Breast epithelium (tissue), 4 donors: Measurements from ENCODE around the gene SOWAHD. TPM values are rescaled to one million over a fixed set of nuclear protein-coding genes. Genes with fewer than 3 reads are reported as not detected.

ENCODE experiments used
- DNase-seq, 2 donors: peaks; one replicate each; pipeline ENCODE4 v3.0.0-alpha.2; 2019; ENCODE audit warnings: low spot score in 2 of 2
- H3K27ac ChIP-seq, 2 donors: fragments of 200-600 bp; sonication (generic) in 1 of 2; one replicate each; pipeline ENCODE4 v1.5.1; 2016 to 2019; ENCODE audit warnings: mild to moderate bottlenecking in 1 of 2
- H3K27me3 ChIP-seq, 2 donors: fragments of 200-600 bp; sonication (generic) in 1 of 2; one replicate each; pipeline versions ENCODE4 v1.5.1 to v1.6.0; 2017 to 2019; ENCODE audit warnings: control low read depth in 1 of 2, mild to moderate bottlenecking in 1 of 2
- H3K36me3 ChIP-seq: fragments of 200-600 bp; one replicate; pipeline ENCODE4 v1.5.1; 2019
- H3K4me1 ChIP-seq, 2 donors: fragments of 200-600 bp; sonication (generic); one replicate each; pipeline ENCODE4 v1.5.1; 2016 to 2019; ENCODE audit warnings: control low read depth in 1 of 2
- H3K4me3 ChIP-seq, 3 donors: fragments of 200-600 bp; sonication (generic); 1 replicate in 2 of 3; 2 replicates in 1 of 3; pipeline ENCODE4 v1.5.1; 2016 to 2019; ENCODE audit warnings: mild to moderate bottlenecking in 3 of 3, moderate library complexity in 2 of 3
- H3K9me3 ChIP-seq, 2 donors: fragments of 200-600 bp; sonication (generic) in 1 of 2; one replicate each; pipeline ENCODE4 v1.5.1; 2016 to 2019; ENCODE audit warnings: control low read depth in 1 of 2
- POLR2A ChIP-seq: fragments of 450-650 bp; IDR thresholded peaks from one replicate; pipeline ENCODE4 v1.6.1; 2016; ENCODE audit warnings: antibody characterized with exemption, mild to moderate bottlenecking, moderate library complexity
- POLR2AphosphoS5 ChIP-seq, 3 donors: sonication (generic); formaldehyde crosslinking; IDR thresholded peaks; one replicate each; pipeline ENCODE4 v1.6.1; 2017; ENCODE audit warnings: antibody characterized with exemption in 3 of 3
- intact Hi-C: fragments of 100-400 bp; cut with DNase I; formaldehyde crosslinking; loops from one replicate; pipeline ENCODE4 v1.15.1; 2023; ENCODE audit warnings: low total_unique reads
- total RNA-seq, 3 donors: library from RNA; depleted of rRNA; stranded (reverse); fragments of >200 nt; gene quantifications; one replicate each; pipeline ENCODE4 v1.1.0, GENCODE V29; 2016
- TF ChIP-seq, protein P1 (sequence below), 3 donors: fragments of 450-650 bp; IDR thresholded peaks; one replicate each; pipeline ENCODE4 v1.5.1; 2016 to 2017; ENCODE audit warnings: antibody characterized with exemption in 3 of 3, mild to moderate bottlenecking in 3 of 3, moderate library complexity in 3 of 3

Gene SOWAHD
- total RNA-seq, 3 donors from 2014 or later: 0.33 to 1.9 TPM; not detected in 1

DNA sequence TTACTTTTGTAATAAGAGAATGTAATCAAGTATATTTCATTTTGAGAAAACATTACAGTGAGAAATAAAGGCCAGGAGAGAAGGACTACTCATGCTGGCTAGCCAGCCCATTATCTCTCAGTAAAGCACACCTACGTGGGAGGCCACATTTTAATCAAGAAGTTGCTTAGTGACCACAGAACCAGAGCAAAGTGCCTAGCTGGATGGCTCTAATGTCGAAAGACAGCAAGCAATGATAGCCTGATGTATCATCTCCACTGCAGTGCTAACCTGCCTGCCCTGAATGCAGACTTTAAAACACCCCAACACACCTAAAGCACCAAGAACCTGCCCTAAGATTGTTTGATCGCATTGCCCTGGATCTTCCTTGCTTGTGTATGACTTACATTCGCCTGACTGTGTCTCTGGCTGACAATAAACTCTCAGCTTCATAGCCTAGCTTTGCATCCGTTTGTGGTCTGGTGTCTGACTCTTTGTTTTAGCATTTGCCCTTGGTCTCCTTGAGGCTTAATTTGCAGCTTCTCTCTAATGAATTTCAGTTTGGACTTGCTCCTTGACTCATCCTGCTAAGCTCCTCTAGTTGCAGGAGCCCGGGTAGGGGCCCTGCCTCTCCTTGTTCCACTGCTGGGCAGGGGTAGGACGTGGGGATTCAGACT, 31.4 kb upstream of the SOWAHD start:
- H3K9me3 ChIP-seq: no peaks in the 10 kb centered on the region
- DNase-seq: no peak
- intact Hi-C loops: no loop called here
- H3K4me3 ChIP-seq: no peak overlapping the region
- no peak overlapping the region for H3K27ac ChIP-seq
- H3K4me1 ChIP-seq: no peaks in the 10 kb centered on the region
- H3K36me3 ChIP-seq: no peaks in the 10 kb centered on the region
- TF ChIP-seq POLR2AphosphoS5 (IDR thresholded peaks at IDR 0.05) (no peak), POLR2A (no peak)
- TF ChIP-seq, protein P1, sequence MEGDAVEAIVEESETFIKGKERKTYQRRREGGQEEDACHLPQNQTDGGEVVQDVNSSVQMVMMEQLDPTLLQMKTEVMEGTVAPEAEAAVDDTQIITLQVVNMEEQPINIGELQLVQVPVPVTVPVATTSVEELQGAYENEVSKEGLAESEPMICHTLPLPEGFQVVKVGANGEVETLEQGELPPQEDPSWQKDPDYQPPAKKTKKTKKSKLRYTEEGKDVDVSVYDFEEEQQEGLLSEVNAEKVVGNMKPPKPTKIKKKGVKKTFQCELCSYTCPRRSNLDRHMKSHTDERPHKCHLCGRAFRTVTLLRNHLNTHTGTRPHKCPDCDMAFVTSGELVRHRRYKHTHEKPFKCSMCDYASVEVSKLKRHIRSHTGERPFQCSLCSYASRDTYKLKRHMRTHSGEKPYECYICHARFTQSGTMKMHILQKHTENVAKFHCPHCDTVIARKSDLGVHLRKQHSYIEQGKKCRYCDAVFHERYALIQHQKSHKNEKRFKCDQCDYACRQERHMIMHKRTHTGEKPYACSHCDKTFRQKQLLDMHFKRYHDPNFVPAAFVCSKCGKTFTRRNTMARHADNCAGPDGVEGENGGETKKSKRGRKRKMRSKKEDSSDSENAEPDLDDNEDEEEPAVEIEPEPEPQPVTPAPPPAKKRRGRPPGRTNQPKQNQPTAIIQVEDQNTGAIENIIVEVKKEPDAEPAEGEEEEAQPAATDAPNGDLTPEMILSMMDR (IDR thresholded peaks at IDR 0.05): no peak
- H3K27me3 ChIP-seq: peaks cover 0 to 12% of the 10 kb centered on the region in 2 donors

DNA sequence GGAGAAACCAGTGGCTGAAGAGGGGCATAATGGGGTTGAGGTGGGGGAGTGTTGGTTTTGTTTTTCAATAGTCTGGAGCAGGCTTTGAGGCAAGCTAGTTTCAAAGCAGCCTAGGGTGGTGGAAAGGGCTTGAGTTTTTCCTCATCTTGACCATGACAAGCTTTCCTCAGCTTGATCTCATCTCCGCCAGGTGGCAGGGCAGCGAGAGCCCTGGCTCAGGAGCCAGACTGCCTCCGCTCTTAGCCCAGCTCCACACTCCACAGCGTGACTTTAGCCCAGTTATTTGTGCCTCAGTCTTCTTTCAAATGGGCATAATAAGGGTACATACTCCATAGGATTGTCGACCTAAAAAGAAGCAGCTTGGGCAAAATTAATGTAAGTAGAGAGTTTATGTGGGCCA, 29.9 kb upstream of the SOWAHD start:
- Histone ChIP-seq H3K9me3 (no peaks in the 10 kb centered on the region), H3K36me3 (no peaks in the 10 kb centered on the region), H3K27me3 (peaks cover 0 to 12% of the 10 kb centered on the region in 2 donors), H3K27ac (no peak overlapping the region), H3K4me3 (no peak overlapping the region), H3K4me1 (no peaks in the 10 kb centered on the region)
- DNase-seq: no peak
- TF ChIP-seq, protein P1 (IDR thresholded peaks at IDR 0.05): no peak
- TF ChIP-seq POLR2A (no peak), POLR2AphosphoS5 (IDR thresholded peaks at IDR 0.05) (no peak)
- intact Hi-C loops: no loop called here

GRCh38 chrX:119729408-119730201, 28.8 kb upstream of the SOWAHD start:
- Histone ChIP-seq H3K4me3 (no peak overlapping the region), H3K9me3 (no peaks in the 10 kb centered on the region), H3K4me1 (no peaks in the 10 kb centered on the region), H3K27ac (no peak overlapping the region), H3K36me3 (no peaks in the 10 kb centered on the region), H3K27me3 (peaks cover 0 to 12% of the 10 kb centered on the region in 2 donors)
- intact Hi-C loops: no loop called here
- TF ChIP-seq, protein P1 (IDR thresholded peaks at IDR 0.05): peak in 2 of 3 donors; percentile 38 to 54
- TF ChIP-seq POLR2AphosphoS5 (IDR thresholded peaks at IDR 0.05): no peak
- no peak for TF ChIP-seq POLR2A
- peak; percentile 20 to 49 for DNase-seq

DNA sequence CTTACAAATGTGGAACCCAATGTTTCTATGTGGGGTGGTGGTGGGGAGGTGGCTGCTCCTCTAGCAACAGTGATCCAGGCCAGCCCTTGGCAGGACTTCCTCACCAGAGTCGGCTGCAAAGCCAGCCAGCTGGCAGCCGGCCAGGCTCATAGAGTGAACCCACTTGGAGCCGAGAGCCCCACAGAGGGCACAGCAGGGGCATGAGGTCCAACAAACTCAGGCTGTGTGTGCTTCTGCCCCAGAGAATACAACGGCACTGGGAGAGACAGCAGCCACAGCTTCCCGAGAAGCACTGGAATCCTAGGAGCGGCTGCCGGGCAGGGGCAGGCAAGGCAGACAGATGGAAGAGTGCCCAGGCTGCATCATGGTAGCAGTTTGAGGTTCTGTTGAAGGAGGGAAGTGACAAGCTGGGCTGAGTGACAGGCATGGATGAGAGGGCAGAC, 23.5 kb upstream of the SOWAHD start:
- Histone ChIP-seq H3K4me1 (no peaks in the 10 kb centered on the region), H3K27ac (no peak overlapping the region), H3K36me3 (no peaks in the 10 kb centered on the region), H3K4me3 (no peak overlapping the region), H3K9me3 (no peaks in the 10 kb centered on the region), H3K27me3 (peaks cover 0 to 26% of the 10 kb centered on the region in 2 donors)
- DNase-seq: no peak
- TF ChIP-seq, protein P1 (IDR thresholded peaks at IDR 0.05): no peak
- no peak for TF ChIP-seq POLR2AphosphoS5 (IDR thresholded peaks at IDR 0.05)
- no peak for TF ChIP-seq POLR2A
- intact Hi-C loops: no loop called here

GRCh38 chrX:119735467-119735866, 22.9 kb upstream of the SOWAHD start:
- no peak for DNase-seq
- Histone ChIP-seq H3K4me3 (no peak overlapping the region), H3K27ac (no peak overlapping the region), H3K4me1 (no peaks in the 10 kb centered on the region), H3K27me3 (peaks cover 0 to 26% of the 10 kb centered on the region in 2 donors), H3K36me3 (no peaks in the 10 kb centered on the region), H3K9me3 (no peaks in the 10 kb centered on the region)
- TF ChIP-seq, protein P1 (IDR thresholded peaks at IDR 0.05): no peak
- TF ChIP-seq POLR2AphosphoS5 (IDR thresholded peaks at IDR 0.05) (no peak), POLR2A (no peak)
- intact Hi-C loops: no loop called here
